D721Med (cell line): Measurements from ENCODE around the gene MAN1A1.

Experiments used
- DNase-seq: peaks from one replicate; pipeline ENCODE4 v3.0.0; 2011; ENCODE audit warnings: low spot score; ENCODE audit not compliant: insufficient read length
- FAIRE-seq: peaks from 2 replicates; lab custom pipeline; 2011; peaks lifted over from hg19 to GRCh38; lab: Jason Lieb, UNC
- TF ChIP-seq, protein P1 (sequence below): IDR thresholded peaks from 2 replicates; pipeline ENCODE4 v1.5.1; 2012; ENCODE audit warnings: mild to moderate bottlenecking, control low read depth; ENCODE audit not compliant: insufficient read depth; ENCODE audit errors: missing control alignments

Gene MAN1A1

DNA sequence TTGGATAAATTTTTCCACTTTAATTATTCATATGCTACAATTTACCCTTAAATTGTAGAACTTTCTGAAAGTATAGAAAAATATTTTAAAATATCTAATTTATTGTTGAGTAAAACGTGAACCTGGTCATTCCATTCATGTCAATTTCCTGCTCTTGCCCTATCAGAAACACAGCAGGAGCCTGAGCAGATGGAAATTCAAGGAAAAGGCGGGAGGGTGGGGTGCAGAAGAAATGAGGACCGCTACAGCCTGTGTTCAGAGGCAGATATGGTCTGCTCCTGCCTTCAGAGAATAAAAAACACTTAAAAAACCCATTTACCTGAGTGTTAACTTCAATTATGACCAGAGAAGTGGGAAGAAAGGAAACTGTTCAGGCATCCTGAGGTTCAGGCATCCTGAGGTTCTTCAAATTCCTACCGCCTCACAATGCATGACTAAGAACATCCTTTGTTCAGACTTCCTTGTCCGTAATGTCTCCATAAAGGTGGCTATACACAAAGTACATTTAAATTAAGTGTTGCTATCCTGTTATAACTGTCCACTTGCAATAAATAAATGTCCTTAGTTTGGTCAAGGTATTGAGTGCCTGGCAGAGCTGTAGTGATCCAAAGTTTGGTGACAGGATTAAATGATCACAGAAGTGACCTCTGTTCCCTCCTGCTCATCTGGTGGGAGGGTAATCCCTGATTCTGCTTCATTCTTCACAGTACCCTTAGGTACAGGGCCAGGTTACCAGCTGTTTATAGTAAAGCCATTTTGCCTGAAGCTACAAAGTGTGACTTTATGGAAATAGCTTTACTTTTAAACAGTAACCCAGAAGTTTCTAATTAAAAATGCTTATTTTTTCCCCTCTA, 109.1 kb downstream of the MAN1A1 start:
- TF ChIP-seq, protein P1, sequence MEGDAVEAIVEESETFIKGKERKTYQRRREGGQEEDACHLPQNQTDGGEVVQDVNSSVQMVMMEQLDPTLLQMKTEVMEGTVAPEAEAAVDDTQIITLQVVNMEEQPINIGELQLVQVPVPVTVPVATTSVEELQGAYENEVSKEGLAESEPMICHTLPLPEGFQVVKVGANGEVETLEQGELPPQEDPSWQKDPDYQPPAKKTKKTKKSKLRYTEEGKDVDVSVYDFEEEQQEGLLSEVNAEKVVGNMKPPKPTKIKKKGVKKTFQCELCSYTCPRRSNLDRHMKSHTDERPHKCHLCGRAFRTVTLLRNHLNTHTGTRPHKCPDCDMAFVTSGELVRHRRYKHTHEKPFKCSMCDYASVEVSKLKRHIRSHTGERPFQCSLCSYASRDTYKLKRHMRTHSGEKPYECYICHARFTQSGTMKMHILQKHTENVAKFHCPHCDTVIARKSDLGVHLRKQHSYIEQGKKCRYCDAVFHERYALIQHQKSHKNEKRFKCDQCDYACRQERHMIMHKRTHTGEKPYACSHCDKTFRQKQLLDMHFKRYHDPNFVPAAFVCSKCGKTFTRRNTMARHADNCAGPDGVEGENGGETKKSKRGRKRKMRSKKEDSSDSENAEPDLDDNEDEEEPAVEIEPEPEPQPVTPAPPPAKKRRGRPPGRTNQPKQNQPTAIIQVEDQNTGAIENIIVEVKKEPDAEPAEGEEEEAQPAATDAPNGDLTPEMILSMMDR, result no peak
- no peak for FAIRE-seq
- DNase-seq, result no peak

DNA sequence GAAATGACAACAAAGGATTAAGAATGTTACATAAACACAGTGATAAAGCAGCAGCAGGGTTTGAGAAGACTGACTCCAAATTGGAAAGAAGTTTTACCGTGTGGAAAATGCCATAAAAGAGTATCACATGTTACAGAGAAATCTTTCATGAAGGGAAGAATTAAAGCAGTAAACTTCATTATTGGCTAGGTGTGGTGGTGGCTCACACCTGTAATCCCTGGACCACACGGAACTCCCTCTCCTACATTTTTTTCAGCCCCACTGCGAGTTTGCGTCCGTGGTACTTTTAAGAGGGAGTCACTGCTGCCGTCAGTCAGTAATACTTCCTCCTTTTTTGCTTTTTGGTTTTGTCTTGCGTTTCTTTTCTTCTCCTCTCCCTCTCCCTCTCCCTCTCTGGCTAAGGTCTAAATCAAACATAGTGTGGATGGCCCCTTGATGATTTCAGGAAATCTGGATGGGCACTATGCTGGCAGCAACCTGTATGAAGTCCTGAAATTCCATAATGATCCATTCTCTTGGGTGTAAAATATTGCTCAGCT, 112.3 kb downstream of the MAN1A1 start:
- TF ChIP-seq, protein P1, result no peak
- FAIRE-seq (peak; percentile 100), DNase-seq (no peak)

DNA sequence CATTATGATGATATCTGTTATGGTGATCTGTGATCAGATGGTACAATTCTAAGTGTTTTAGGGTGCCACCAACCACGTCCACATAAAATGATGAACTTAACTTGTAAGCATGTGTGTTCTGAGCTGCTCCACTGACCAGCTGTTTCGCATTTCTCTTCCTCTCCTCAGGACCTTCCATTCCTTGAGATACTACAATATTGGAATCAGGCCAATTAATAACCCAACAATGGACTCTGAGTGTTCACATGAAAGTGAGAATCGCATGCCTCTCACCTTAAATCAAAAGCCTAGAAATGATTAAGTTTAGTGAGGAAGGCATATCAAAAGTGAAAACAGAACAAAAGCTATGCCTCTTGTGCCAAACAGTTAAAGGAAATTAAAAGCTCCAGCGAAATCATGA, 114.6 kb downstream of the MAN1A1 start:
- FAIRE-seq, result no peak

DNA sequence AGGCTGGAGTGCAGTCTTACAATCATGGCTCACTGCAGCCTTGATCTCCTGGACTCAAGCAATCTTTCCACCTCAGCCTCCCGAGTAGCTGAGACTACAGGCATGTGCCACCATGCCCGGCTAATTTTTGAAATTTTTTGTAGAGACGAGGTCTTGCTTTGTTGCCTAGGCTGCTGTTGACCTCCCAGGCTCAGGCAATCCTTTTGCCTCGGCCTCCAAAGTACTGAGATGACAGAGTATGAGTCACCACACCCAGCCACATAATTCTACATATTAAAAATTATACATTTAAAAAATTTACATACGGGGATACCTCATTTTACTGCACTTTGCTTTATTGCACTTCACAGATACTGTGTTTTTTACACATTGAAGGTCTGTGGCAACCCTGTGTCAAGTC, 115.1 kb downstream of the MAN1A1 start:
- DNase-seq, result no peak
- TF ChIP-seq, protein P1, result no peak
- FAIRE-seq, result no peak

More for the DNA sequence above, 114.6 kb downstream of the MAN1A1 start:
- TF ChIP-seq, protein P1, result no peak
- DNase-seq, result no peak

DNA sequence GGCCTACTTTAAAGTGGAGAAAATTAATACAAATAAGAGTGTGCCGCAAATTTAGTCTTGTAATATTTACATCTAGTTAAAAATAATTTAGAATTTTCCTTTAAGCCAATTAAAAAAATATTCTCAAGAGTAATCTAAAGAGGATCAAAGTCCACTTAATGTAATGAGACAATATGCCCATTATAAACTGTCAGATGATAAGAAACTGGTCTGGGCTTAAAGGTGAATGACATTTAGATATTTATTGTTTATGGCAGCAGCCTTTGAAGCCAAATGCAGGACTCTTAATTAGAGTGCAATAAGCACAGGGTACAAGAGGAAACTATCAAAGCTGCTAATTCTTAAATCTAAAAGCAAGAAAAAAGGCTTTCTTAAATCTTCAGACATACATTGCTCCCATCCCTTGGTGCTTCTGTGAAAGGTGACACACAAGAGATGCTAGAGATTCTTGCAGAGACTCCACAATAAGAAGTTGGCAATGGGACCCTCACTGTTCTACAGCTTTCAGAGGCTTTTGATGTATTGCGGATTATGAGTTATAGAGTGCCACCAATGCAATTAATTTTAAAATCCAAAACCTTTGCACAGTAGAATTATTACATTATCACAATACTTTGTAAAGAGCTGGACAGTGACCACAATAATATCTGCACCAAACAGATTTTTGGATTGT, 116.1 kb downstream of the MAN1A1 start:
- TF ChIP-seq, protein P1, result no peak
- FAIRE-seq, result no peak
- DNase-seq, result no peak

DNA sequence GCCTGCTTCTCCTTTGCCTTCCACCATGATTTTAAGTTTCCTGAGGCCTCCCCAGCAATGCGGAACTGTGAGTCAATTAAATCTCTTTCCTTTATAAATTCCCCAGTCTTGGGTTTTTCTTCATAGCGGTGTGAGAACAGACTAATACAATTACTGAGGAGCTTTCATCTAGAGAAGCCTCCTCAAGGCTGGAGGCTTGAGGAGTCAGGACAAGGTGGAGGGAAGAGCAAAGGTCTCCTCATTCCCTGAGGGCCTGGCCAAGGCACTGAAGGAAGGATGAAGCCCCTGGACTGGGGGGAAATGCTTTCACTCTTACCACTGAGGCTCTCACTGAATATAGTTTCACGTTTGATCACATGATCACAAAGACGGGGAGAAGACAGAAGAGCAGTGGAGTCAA, 118.2 kb downstream of the MAN1A1 start:
- TF ChIP-seq, protein P1, result no peak
- FAIRE-seq, result no peak
- DNase-seq, result no peak
